GM19455 (cell line): Measurements from ENCODE around the gene C1orf94.
"Not testable (repeated sequence)": the region's sequence is repeated elsewhere in the genome, so short reads cannot be mapped to it uniquely, and the experiment has no call there.

ENCODE experiments used
- ATAC-seq: cut with Tn5 transposase; IDR thresholded peaks from one replicate; pipeline ENCODE4 v1.9.1; 2021; ENCODE audit not compliant: unreplicated experiment

The C1orf94 gene

GRCh38 chr1:34163792-34164731 lies 12.6 kb upstream of the C1orf94 start:
- ATAC-seq = no peak

GRCh38 chr1:34164771-34165391 lies 11.8 kb upstream of the C1orf94 start, which contains the start of gene CSMD2:
CSMD2 (minus strand) TSS chr1:34165230; CDS start chr1:34165097, 133 bp downstream.
- no peak for ATAC-seq

GRCh38 chr1:34165422-34165921 lies 11.2 kb upstream of the C1orf94 start:
- ATAC-seq = no peak

- ATAC-seq = no peak
Measured at GRCh38 chr1:34166191-34166624, 10.5 kb upstream of the C1orf94 start.

- no peak for ATAC-seq
Measured at GRCh38 chr1:34166625-34167361, 9.9 kb upstream of the C1orf94 start.

- ATAC-seq = no peak
Measured at GRCh38 chr1:34167389-34167788, 9.3 kb upstream of the C1orf94 start.

- ATAC-seq = no peak
Measured at GRCh38 chr1:34175744-34176143, 963 bp upstream of the C1orf94 start.

- ATAC-seq = no peak
Measured at GRCh38 chr1:34178072-34178471, 1.4 kb downstream of the C1orf94 start.

GRCh38 chr1:34183381-34183780 lies 6.7 kb downstream of the C1orf94 start:
- not testable (repeated sequence) for ATAC-seq

GRCh38 chr1:34186741-34187494 lies 10.2 kb downstream of the C1orf94 start:
- ATAC-seq = no peak

- ATAC-seq = no peak
Measured at GRCh38 chr1:34188418-34188817, 11.7 kb downstream of the C1orf94 start.

- no peak for ATAC-seq
Measured at GRCh38 chr1:34188985-34189384, 12.3 kb downstream of the C1orf94 start.

GRCh38 chr1:34190692-34191091 lies 14.0 kb downstream of the C1orf94 start:
- no peak for ATAC-seq

GRCh38 chr1:34192621-34193020 lies 15.9 kb downstream of the C1orf94 start:
- ATAC-seq = no peak

- ATAC-seq = no peak
Measured at GRCh38 chr1:34199927-34200326, 23.2 kb downstream of the C1orf94 start.

GRCh38 chr1:34212673-34213072 lies 36.0 kb downstream of the C1orf94 start:
- ATAC-seq = no peak

- no peak for ATAC-seq
Measured at GRCh38 chr1:34213956-34214355, 37.2 kb downstream of the C1orf94 start.

GRCh38 chr1:34231441-34231840 lies 54.7 kb downstream of the C1orf94 start:
- no peak for ATAC-seq

- ATAC-seq = no peak
Measured at GRCh38 chr1:34235594-34235993, 58.9 kb downstream of the C1orf94 start.

- no peak for ATAC-seq
Measured at GRCh38 chr1:34236089-34236488, 59.4 kb downstream of the C1orf94 start.
